GM19035 (cell line): Measurements from ENCODE around the gene ICA1.

ENCODE experiments used
- ATAC-seq: cut with Tn5 transposase; IDR thresholded peaks from one replicate; pipeline ENCODE4 v1.9.1; 2021; ENCODE audit not compliant: unreplicated experiment

The ICA1 gene

DNA sequence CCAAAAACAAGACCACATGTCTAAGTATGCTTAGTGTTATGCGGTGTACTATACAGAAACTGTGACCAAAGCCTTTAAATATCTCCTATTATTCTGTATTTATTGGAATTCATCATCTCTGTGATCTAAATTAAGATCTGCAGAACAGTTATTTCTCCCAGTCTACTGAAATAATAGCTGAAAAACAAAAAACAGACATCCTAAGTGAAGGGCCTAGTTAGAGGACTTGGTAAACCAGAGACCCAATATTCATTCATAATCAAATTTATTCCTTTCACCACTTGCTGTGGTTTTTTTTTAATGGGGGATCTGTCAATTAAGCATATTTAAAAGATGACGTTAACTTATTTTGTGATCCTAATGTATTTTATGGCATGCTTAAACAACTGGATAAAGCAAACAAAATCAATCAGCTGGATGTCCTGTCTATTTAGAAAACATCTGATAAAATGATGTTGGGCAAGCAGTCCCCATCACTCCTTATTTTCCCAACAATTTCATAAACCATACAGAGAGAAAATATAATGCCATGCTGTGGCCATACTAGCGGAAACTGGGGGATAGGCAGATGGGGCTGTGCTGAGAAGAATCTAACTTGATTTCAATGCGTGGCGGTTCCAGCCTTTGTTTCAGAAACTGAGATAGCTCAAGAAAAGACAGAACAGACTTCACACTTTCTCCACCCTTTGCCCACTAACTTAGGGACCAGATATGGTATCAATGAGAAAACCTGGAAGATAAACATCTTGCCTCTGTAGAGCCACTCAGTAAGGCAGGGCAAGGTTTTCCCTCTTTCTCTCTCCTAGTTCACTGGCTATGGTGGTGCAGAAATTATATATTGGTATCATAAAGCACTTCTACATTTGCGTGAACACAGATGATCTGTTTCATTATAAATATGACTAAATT, 32.9 kb downstream of the ICA1 start:
- no peak for ATAC-seq

DNA sequence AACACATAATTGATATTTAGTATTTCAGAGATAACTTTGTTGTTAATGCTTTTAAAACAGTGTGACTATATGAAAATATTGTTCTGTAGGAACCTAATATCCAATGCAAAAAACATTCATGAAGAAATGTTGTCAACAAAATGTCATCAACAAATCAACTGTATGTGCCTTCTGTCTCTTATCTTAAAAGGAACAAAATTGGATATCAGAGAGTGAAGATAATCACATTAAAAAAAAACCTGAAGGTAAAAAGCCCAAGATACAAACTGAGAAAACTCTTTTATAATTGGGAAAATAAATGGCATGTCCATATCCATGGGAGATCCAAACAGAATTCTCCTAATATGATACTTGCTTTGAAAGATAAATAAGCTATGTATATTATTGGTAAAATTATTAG, 33.9 kb downstream of the ICA1 start:
- ATAC-seq = no peak

DNA sequence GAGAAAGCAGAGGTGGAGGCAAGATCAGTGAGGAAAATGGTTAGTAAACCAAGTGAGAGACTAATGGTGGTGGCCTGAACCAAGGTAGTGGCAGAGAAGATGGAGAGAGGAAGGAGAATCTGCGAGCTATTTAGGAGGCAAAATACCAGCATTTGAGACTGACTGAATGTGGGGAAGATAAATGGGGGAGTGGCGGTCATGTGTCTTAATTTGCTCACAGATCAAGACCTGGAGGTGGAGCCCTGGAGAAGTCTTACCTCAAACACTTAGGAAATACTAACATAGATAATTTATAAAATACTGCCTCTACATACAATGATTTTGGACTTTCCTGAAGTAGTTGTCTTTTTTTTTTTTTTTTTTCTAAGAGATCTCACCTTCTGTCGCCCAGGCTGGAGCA, 34.7 kb downstream of the ICA1 start:
- no peak for ATAC-seq

DNA sequence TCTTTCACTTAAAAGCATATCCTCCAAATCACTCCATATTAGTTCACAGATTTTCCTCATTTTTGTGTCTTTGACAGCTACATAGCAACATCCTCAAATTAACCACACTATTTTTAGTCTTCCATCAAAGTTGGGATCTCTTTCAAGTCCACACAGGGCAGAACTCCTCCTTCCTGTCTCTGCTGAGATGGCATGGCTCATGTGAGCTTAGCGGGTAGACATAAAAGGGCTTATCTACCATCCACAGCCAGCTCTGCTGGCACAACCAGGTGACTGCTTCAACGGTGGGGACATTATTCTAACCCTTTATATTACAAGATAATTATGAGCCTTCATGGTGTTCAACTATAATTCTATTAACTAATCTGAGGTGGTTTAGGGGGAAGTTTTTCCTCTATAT, 35.5 kb downstream of the ICA1 start:
- no peak for ATAC-seq

DNA sequence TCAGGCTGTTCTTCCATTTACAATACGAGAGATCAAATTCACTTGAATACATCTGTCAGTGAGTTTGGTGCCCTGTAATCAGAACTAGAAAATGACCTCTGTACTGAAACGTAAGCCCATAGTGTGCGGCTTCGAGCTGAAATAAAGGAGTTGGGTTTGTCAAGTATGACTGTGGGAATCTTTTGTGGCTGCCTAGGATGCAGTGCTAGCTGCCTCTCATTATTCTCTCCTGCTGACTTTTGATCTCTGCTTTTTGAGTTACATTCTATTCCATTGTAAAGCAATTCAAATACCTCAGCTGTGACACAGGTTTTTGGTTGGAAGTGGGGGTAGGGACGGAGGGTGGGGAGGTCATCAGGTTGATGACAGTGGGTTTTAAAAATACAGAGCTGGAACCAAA, 40.4 kb downstream of the ICA1 start:
- ATAC-seq = no peak

DNA sequence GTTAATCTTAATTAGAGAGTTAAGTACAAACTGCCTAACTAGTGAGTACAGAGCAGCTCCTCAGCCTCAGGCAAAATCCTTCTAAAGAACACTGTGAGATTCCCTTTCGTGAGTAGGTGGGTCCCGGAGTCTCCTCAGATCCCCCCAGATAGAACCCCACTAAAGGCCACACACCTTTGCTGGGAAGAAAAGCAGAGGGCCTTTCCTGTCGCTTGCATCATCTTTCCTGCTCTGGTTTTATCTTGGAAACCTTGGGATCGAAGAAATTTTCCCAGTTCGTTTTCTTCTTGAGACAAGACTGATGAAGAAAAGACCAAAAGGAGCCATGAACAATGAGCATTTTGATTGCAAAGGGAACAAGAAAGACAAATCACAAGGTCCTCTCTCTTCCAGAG, 40.9 kb downstream of the ICA1 start:
- ATAC-seq = no peak

DNA sequence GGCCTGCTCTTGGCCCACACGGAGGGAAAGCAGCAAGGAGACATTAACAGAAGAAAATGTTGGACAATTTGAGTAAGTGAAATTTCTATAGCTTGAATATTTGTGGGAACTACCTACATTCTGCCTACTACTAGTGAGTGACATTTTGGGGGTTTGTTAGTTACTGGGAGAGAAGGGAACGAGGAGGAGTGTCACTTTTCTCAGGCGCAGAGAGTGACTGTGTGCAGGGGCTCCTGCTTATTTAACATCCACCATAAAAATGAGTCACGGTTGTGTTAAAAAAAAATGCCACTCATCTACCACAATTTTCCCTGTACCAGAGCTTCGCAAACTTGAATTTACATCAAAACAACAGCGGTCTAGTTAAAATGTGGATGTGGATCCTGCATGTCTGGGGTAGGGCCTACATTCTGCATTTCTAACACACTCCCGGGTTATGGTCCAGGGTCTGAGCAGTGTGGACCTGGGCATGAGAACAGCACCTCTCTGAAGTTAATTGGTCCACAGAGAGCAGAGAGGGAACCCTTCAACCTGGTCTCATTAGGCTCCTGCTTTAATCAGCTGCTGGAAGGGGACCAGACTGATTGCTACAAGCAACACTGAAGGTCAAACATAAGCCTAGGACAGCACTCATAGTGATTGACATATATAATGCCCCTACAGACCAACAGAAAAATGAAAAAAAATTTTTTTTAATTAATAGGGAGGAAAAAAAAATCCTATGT, 41.4 kb downstream of the ICA1 start:
- no peak for ATAC-seq

DNA sequence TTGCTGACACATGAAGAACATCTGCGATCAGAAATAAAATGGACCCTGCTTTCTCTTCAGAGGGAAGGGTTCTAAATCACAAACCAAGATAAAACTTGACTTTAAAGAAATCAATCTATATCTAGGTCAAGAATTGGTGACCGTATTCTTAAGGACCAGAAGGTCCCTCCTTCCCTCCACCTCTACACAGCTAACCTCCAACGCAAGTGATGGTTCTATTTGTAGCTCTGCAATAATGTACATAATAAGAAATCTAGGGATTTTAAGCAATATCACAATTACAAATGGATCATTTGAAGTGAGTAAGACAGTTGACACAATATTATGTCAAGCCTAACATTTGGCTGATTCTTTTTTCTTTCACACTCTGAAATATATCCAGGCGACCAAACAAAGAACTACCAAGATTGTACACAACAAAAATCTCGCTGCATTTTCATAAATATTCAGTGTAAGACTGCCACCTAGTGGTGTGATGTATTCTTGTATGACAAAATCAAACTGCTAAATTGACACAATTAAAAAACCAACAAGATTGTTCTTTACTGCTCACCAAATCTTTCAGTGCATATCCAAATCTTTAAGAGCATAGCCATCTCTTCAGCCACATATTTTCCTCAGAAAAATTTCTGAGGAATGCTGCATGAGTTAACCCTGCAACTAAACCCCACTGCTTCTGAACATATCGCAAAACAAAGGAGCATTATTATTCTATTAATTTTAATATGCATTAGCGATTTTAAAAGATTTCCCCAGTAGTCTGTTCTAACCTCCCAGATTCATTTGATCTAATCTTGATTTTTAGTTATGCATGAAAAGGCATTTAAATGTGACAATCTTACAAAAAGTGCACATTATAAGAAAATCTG, 44.5 kb downstream of the ICA1 start:
- ATAC-seq = no peak

DNA sequence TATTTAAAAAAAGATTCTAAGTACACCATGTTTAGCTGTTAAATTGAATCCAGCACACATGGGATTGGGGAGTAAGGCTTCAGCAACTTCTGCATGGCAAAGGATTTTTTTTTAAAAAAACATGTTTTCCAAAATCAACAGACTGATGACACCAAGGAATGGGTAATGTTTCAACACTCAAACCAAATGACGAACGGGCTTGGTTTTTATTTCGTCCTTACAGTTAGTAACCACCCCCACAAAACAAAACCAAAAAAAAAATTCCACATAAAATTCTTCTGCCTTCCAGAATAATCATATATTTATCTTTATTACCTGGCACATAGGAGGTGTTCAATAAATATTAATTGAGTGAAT, 45.7 kb downstream of the ICA1 start:
- ATAC-seq = no peak

DNA sequence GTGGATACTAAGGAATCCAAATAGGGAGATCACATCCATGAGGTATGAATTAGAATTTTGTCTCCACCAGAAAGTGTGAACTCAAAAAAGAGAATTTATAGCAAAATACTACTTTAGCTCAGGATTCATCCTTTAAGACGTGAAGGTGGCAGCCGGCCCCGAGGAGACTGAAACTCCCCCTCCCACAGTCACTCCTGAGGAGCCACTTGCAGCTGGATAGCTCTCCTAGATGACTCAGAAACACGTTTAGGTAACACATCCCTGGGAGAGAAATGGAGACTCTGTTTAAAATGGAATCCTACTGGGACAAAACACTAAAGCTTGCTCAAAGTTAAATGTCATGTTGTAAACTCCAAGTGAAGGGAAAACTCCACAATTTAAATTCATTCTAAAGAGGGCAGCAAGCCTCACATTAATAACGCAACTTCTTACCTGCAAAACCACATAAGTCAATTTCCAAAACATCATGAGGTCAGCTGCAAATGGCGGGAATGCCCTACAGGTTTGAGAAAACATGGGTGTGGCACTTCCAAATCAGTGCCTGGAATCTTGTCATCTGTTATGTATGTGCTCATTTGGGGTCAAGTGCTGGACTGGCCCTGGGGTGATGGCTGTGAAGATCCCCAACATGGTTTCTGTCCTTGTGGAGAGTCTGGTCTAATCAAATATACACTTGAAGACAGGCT, 46.2 kb downstream of the ICA1 start:
- no peak for ATAC-seq

DNA sequence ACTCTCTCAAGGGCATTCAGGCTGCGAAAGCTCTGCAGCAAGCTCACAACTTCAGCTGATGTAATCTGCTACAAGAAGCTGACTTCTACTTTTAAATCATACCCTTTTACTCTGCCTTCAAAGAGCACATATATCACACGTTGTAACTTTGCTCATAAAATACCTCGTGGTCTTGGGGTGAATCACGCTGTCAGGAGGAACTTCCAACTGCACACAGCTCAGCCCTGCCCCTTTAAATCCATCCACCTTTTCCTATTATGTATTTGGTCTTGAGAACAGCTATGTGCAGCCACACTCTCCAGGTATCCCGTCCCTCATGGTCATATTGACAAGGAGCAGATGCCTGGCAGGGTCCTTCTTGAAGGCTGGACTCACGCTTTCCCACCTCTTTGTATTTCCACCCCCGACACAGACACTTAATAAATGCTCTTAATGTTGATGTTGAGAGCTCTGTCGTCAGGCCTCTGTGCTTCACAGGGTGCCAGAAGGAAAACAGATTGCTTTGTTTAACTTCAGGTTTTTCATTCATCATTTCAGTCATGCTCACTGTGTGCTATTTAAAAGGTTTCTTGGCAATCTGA, 47.6 kb downstream of the ICA1 start:
- no peak for ATAC-seq

DNA sequence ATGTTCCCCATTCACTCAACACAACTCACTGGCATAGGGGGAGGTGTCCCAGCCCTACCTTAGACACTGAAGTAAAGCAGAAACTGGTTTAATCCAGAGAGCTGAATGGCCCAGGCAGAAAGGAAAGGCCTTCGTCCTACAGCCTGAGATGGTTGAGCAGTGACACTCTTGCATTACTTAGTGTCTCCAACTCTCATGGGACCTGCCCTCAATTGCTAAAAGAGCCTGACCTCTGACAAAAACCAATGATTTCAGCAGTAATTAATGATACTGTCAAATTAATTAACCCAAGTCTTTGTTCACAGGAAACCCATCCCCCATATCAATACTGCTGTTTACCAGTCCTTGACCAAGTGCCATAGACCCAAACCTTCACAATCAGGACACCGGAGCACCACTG, 48.6 kb downstream of the ICA1 start:
- ATAC-seq = no peak

DNA sequence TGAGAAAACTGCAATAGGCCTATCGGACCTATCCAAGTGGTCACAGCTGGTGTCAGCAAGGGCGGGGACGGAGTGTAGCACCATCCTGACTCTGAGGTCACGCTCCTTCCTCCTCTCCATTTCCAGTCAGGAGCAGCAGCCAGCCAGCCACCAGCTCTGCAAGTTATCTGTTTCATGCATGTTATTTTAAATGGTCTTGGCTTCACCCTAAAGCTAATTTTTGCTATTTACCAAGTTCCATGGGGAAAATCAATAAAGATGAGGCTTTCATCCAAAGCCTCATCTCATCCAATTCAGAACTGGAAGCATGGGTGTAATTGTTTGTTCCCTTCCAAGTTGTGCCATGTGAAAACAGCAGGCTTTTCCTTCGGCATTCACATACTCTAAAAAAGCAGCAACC, 49.3 kb downstream of the ICA1 start:
- no peak for ATAC-seq

DNA sequence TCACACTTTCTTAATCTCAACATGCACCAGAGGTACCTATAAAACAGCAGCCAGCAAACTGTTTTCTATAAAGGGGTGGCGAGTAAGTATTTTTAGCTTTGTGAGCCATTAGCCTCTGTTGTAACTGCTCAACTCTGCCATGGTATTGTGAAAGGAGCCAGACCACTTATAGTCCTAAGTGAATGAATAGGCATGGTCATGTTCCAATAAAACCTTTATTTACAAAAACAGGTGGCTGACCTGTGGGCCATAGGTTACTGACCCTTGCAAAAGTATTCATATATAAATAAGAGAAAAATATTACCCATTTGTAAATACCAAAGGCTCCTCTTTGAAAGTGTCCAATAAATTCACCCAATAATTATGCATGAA, 50.3 kb downstream of the ICA1 start:
- ATAC-seq = no peak

DNA sequence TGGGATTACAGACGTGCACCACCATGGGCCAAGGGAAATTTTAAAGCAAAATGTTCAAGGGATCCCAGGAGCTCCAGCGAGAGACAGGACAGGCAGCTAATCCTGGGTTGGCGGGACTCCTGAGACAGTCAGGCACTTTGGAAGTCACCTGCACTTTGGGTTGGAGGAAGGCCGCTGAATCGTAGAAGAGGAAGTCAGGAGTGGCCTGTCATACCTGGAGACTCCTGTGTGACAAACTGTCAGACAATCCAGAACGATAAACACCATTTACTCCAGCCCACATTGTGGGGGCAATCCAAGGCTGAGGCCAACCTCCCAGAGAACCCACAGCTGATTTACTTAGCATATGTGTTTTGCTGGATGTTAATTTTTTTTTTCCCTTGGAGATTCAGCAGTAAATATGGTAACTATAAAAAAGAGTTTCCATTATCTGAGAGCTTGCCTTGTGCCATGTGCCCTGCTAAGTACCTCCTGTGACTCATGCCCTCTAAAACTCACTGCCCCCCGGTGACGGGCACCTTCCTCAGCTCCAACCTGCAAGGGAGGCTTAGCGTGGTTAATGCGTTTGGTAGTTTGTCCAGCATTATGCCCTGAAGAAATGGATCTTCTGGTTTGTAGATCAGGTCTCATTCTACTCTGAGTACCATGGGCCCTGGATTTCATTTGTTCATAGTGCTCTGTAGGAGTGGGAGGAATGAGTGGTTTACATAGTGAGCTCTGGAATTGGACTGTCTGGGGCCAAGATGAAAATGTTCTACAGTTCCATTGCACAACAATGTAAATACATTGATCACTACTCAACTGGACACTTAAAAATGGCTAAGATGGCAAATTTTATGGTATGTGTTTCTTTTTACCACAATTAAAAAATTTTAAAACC, 50.9 kb downstream of the ICA1 start:
- ATAC-seq = no peak

DNA sequence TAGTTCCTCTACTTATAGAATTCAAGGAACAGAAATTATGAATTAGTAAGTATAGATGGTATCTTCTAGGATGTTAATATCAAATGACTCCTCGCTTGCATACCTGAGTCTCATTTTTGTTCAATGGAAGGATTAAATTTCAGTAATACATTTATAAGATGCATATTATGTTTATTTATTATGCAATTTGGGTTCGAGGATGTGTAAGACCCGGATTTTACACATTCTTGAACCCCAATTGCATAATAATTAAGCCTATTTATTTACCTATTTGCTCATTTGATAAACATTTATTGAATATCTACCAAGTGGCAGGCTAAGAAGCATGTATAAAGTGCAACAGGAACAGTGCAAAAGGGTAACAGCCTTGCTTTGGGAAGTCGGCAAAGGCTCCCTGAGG, 52.6 kb downstream of the ICA1 start:
- no peak for ATAC-seq

DNA sequence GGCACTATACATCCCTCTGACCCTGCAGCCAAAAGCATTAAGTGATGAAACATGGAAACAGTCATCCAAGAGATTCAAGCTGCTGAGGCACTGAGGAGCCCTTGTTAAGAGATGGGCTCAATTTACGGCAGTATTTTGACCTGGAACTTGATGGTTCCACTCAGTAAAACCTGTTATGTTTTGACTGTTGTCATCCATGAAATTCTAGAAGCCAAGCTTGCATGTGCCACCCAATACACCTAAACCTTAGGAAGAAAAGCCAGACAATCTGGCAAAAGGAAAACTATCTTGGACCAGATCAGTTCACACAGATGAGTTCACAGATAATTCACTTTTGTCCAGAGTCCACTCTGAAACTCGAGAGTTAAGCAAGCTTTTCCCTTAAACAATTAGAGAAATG, 53.2 kb downstream of the ICA1 start:
- ATAC-seq = no peak

DNA sequence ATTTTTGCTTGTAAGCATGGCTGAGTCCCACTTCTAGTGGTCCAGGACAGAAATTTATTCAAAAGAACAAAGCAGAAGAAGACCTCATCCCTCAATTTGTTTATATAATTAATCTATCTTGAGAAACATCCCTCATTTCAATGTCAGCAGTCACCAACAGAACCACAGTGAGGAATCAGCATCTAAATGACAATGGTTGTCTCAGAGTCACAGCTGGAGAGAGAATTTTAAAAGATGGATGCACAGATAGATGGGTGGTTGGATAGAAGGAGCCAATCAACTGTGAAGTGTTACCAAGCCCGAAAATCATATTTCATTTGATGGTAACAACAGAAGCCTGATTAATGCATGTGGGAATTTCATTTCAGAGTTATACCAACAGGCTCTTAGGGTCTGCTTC, 55.0 kb downstream of the ICA1 start:
- no peak for ATAC-seq

DNA sequence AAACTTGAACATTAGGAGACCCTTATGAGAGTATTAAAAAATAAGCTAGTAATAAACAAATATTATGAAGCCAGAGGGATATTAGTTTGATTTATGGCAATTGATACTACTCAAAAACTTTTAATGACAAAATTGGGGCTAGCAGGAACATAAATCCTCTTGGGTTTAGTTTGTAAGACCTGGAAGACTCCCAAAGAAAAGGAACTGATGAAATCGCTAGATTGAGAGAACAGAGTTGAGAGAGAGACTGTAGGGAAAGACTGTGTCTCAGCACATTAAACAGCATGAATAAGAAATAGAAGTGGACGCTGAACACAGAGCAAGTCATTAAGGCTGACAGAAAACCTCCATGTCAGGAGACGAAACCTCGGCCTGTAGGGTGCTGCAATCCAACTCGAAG, 56.4 kb downstream of the ICA1 start:
- no peak for ATAC-seq

DNA sequence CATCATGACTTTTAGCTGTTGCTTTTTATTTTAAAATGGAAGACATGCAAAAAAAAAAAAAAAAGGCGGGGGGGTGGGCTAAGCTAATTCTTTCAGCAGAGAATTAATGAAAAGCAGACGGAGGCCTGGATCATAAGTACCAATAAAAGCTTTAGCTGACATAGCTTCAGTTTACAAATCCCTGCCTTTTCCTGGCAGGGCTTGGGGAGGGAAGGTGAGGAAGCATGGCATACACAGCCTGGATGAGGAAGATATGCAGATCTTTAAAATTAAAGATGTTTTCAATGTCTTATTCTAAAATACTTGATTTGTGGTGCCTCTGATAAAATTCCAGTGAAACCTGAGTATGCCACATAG, 57.0 kb downstream of the ICA1 start:
- ATAC-seq = no peak
